Measurements from ENCODE around the gene QRFP. TPM values are rescaled to one million over a fixed set of nuclear protein-coding genes. Genes with fewer than 3 reads are reported as not detected.

QRFP gene
- total RNA-seq, 2 donors from 2014 or later = not detected

DNA sequence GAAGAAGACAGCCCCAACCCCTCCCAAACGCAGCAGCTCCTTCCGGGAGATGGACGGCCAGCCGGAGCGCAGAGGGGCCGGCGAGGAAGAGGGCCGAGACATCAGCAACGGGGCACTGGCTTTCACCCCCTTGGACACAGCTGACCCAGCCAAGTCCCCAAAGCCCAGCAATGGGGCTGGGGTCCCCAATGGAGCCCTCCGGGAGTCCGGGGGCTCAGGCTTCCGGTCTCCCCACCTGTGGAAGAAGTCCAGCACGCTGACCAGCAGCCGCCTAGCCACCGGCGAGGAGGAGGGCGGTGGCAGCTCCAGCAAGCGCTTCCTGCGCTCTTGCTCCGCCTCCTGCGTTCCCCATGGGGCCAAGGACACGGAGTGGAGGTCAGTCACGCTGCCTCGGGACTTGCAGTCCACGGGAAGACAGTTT is 12.5 kb downstream of the QRFP start:
- DNase-seq (no peak), ATAC-seq (no peak)
- intact Hi-C loops (cut with DNase I) = no loop called here

DNA sequence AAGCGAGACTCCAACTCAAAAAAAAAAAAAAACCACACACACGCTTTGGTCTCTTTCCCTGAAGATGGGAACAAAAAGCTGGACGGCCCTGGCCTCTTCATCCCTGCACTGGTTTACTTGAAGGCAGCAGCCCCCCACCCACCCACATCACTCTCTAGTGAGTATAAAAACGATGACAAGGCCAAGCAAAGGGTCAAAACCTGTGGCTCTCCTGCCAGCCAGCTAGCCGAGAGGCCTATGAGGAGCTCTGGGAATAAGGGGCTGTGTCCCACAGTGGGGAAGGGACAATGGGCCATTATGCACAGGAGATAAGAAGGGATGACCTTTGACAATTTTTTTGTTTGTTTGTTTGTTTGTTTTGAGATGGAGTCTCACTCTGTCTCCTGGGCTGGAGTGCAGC is 13.1 kb downstream of the QRFP start:
- no peak for ATAC-seq
- no peak for DNase-seq
- intact Hi-C loops (cut with DNase I) = no loop called here

DNA sequence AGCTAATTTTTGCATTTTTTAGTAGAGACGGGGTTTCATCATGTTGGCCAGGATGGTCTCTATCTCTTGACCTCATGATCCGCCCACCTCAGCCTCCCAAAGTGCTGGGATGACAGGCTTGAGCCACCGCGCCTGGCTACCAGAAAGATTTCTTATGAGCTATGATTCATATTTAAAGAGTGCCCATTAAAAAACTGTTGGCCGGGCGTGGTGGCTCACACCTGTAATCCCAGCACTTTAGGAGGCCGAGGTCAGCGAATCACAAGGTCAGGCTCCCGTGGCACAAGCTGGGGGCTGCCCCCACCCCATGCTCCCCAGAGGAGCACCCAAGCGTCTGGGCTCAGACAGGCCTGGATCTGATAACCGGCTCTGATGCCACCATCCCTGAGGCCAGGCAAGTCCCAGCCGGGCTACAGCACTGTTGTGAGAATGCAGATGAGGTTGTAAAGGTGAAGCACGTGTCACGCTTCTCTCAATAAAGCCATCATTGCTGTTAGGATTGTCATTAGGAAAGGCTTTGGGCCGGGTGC is 13.9 kb downstream of the QRFP start:
- ATAC-seq (no peak), DNase-seq (no peak)
- intact Hi-C loops (cut with DNase I) = no loop called here

DNA sequence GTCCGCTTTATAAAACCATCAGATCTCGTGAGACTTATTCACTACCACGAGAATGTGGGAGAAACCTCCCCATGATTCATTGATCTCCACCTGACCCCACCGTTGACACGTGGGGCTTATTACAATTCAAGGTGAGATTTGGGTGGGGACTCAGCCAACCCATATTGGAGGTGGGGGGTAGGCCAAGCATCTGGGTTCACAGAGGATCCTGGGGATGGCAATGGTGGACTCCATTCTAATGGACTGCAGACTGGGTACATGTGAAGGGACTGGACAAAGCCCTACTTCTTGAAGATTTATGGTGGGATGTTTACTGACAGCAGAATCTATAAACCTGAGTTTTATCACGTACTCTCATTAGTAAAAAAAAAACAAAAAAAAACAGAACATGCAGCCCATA is 15.1 kb downstream of the QRFP start:
- ATAC-seq (no peak), DNase-seq (no peak)
- intact Hi-C loops (cut with DNase I) = no loop called here

DNA sequence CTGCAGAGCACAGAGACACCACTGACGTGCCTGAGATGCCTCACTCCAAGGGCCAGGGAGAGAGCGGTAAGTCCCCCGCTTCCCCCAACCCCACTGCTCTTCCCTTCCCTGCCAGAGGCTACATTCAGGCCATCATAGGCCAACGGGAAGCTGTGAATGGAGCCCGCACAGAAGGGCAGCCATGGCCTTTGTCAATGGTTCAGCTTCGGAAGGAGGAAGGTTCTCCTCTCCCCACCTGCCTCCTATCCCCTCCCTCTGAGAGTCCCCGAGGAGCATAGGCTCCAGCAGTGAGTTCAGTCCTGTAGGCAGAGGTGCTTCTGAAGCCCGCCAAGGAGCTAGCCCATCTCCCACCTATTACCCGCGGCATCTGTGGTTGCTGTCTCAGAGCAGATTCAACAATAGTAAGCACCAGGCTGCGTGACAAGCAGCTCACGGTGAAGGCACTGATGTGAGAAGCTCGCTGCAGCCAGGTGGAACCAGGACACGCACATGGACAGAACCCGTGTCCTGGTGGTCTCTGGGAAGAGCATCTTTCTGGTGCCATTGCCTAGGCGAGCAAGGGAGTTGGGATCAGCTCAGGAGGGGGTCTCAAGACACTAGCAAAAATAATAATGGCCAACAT is 15.9 kb downstream of the QRFP start:
- intact Hi-C loops (cut with DNase I) = no loop called here
- DNase-seq (no peak), ATAC-seq (no peak)

DNA sequence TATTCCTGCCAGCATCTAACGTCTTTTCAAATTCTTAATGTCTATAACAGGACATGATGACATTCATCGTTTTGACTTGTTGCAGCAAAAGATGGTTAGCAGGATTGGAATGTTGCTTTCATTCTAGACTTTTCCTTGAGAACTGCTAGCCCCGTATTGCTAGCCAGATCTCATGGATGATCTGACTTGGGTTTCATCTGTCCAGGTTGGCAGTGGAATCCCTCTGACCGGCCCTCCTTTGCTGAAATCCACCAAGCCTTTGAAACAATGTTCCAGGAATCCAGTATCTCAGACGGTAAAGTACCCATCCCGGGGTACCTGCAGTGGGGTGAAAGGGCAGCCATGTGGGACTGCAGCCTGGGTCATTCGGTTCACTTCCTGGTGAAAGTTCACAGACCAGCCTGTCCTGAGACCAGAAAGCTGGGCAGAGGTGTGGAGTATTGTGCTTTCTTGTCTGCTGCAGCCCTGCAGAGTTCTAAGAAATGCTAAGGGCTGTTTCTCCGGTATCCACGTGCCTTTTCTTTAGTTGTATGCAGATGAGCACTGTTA is 16.7 kb downstream of the QRFP start:
- DNase-seq = no peak
- intact Hi-C loops (cut with DNase I) = no loop called here

DNA sequence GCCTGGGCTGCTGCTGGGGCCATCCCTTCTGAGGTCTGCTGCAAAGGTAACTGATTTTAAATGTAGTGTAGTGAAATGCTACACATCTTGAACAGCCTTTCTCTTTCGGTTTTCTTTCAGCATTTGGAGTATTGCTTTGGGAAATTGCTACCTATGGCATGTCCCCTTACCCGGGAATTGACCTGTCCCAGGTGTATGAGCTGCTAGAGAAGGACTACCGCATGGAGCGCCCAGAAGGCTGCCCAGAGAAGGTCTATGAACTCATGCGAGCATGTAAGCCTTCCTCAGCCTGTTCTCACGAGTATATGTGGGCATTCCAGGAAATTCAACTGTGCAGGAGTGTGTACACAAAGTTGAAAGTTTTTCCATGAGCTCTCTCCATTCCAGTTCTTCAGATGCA is 18.3 kb downstream of the QRFP start:
- intact Hi-C loops (cut with DNase I) = no loop called here

More for the DNA sequence above, 16.7 kb downstream of the QRFP start:
- ATAC-seq = no peak

DNA sequence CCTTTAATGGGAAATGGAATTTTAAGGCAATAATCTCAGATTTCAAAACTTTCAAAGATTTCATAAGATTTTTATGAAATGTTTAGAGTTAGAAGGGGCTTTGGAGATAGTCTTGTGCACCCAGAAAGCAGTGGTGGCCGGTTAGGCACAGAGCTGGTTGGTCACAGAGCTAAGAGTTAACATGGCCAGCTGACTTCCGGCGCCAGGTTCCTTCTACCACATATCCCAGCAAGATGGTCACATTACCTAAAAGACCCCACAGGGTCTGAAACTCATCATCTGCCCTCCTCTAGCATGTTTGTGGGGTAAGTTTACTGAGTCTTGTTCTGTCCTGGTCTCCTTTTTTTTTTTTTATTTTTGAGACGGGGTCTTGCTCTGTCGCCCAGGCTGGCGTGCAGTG is 19.3 kb downstream of the QRFP start:
- ATAC-seq = no peak
- intact Hi-C loops (cut with DNase I) = no loop called here

More for the DNA sequence above, 18.3 kb downstream of the QRFP start:
- ATAC-seq (no peak), DNase-seq (no peak)

DNA sequence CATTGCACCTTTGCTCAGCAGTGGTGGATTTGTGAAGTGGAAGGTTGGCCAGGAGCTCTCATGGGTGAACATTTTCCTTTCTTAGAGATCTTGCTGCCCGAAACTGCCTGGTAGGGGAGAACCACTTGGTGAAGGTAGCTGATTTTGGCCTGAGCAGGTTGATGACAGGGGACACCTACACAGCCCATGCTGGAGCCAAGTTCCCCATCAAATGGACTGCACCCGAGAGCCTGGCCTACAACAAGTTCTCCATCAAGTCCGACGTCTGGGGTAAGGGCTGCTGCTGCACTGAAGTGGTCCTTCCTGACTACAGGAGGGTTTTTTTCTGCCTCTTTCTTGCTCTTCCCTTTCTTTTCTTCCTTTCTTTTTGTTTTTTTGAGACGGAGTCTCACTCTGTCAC is 21.8 kb downstream of the QRFP start:
- intact Hi-C loops (cut with DNase I) = no loop called here
- ATAC-seq = no peak
- peak; percentile 13 for DNase-seq

More for the DNA sequence above, 19.3 kb downstream of the QRFP start:
- no peak for DNase-seq

DNA sequence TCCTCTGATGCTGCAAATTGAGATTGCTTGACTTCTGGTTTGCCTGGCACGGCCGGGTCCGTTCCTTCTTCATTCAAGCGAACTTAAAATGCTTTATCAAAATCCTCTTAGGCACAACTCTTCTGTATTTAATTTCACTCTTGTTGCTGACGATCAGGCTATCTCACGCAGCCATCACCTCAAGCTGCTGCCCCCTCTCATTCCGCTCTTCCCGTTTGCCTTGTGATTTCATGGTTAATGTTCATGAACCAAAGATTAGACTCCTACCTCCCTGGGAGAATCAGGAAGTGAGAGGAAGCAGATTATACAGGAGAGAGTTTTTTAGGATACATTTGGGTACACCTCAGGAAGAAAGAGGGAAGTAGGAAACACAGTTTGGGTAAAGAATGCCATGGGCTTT is 22.6 kb downstream of the QRFP start:
- DNase-seq (no peak), ATAC-seq (no peak)
- intact Hi-C loops (cut with DNase I) = no loop called here

DNA sequence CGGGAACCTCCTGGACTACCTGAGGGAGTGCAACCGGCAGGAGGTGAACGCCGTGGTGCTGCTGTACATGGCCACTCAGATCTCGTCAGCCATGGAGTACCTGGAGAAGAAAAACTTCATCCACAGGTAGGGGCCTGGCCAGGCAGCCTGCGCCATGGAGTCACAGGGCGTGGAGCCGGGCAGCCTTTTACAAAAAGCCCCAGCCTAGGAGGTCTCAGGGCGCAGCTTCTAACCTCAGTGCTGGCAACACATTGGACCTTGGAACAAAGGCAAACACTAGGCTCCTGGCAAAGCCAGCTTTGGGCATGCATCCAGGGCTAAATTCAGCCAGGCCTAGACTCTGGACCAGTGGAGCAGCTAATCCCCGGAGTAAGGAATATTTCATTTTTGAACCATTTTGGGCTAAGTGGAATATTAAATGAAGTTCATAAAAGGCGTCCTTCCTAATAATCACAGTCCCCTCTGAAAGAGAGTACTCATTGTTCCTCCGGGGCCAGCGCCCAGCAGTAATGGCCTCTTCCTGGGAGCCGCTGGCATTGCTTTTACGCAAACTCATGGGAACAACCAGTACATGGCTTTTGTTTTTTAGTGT is 23.6 kb downstream of the QRFP start:
- peak; percentile 56 for DNase-seq
- intact Hi-C loops (cut with DNase I) = no loop called here
- ATAC-seq = peak; percentile 57 to 80

DNA sequence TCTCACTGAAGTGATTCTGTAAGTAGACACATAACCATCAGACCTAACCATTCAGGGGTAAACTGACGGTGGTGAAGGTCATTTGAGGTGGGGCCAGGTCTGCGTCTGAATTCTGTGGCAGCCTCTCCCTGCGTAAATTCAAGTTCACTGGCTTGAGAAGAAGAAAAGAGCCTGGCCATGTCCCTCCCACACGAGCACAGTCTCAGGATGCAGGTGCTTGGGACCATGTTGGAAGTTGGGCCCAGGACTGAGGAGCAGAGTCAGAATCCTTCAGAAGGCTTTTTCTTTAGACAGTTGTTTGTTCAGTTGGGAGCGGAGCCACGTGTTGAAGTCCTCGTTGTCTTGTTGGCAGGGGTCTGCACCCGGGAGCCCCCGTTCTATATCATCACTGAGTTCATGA is 24.1 kb downstream of the QRFP start:
- DNase-seq (no peak), ATAC-seq (no peak)
- intact Hi-C loops (cut with DNase I) = no loop called here

DNA sequence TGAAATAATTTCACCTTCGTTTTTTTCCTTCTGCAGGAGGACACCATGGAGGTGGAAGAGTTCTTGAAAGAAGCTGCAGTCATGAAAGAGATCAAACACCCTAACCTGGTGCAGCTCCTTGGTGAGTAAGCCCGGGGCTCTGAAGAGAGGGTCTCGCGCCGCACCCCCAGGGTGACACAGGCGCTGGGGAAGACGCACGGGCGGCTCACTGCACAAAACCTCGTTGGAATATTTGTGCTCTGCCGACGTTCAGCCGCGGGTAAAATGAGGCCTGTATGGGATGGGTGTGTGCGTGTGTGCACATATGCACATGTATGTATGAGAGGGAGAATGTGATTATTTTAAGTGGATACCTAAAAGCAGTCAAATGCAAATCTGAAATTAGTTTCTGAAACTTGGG is 24.5 kb downstream of the QRFP start:
- DNase-seq (no peak), ATAC-seq (no peak)
- intact Hi-C loops (cut with DNase I) = no loop called here

DNA sequence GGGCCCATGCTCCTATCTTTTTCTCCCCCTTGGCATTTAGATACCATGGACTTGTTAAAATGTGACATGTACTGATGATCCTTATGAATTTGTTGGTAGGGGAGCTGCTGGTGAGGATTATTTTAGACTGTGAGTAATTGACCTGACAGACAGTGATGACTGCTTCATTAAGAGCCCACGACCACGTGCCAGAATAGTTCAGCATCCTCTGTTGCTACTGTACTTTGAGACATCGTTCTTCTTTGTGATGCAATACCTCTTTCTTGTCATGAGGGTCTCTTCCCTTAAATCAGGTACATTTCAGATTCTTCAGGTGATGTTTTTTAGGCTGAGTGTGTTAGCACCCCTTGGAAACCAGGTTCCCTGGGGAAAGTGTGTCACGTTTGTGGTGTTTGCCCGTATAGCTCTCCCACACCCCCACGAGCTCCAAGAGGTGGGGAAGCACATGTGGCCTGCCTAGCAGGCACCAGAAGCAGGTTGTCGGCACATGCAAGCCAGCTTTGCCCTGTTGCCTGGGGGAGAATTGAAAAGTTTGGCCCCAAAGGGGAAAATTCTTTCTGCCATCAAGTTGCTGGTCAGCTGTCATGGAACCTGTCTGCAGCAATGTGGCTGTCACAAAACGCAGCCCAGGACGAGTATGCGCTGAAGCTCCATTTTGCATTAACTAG is 25.1 kb downstream of the QRFP start:
- intact Hi-C loops (cut with DNase I) = loop anchor here in 1 of 2 donors (2.0 kb wide), 1 partner anchor 61 kb away; no protein-coding TSS in a partner anchor
- ATAC-seq (peak in 1 of 2 donors; percentile 55), DNase-seq (no peak)

DNA sequence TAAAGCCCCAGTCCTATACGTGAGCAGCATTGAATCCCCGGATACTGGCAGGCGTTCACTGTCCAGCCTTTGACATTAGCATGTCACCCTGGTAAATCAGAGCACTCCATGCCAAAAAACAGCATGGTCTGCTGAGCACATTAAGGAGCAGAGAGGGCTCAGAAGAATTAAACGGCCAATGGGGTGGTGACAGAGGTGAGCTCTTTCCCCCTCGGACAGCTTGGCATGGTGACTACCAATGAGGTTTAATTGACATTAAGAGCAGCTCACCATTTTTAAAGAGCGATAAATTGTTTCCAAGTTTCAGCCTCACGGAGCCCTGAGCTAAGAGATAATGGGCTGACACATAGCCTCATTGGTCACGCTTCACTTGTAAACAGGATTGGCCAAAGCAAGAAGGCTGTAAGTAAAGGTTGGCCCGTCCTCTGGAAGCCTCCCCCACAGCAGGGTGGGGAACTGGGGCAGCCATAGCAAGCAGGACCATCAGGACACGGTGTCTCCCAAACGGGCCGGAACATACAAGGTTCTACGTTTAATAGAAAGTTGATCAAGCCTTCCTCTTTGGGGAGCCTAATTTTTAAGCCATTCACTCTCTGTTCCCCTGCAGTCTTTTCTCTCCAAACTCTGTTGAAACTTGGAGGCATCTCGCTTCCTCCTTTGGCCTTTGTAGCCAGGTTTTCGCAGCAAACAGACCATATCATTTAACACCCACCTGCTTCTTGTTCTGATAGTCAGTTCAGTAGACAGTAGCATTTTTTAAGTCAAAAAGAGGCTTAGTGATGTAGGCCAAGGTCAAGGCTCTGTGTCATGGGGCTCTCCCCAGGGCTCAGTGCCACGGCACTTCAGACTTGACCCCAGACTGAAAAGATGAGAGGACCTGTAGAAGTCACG is 25.9 kb downstream of the QRFP start:
- DNase-seq (peak; percentile 50), ATAC-seq (peak; percentile 61 to 70)
- intact Hi-C loops (cut with DNase I) = loop anchor here in 1 of 2 donors (2.0 kb wide), 1 partner anchor 62 kb away; no protein-coding TSS in a partner anchor

DNA sequence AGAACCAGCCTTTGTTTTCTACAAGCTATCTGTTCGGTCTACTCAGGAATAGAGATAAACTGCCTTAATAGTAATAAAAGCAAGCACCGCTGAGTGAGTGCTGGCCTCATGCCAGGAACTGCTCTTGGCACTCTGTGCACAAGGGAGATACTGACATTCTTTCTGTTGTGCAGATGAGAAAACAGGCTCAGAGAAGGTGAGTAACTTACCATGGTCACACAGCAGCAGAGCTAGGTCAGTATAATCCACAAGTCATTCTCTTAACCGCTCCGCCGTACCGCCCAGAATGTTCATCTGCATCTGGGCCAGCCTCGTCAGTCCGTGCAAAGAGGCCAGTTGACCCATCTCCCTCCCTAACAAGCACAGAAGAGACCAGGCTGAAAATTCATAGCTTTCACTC is 27.4 kb downstream of the QRFP start:
- peak in 1 of 2 donors; percentile 28 for ATAC-seq
- intact Hi-C loops (cut with DNase I) = loop anchor here in 1 of 2 donors (5.0 kb wide), 1 partner anchor 68 kb away; the partner anchor contains the start of gene FIBCD1
- DNase-seq = peak; percentile 81

DNA sequence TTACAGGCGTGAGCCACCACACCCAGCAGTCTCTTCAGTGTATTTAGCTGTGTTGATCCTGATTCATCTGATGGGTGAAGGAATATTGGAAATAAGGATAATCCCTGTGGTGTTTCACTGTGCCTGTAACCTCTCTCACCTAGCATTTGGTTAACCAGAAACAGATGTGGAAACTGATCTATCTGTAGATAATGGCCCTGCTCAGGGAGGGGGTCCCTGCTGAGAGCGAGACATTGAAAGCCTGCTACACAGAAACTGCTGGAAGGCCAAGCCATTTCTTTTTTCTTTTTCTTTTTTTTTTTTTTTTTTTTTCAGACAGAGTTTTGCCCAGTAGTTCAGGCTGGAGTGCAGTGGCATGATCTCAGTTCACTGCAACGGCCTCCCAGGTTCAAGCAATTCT is 28.4 kb downstream of the QRFP start:
- intact Hi-C loops (cut with DNase I) = loop anchor here in 1 of 2 donors (5.0 kb wide), 1 partner anchor 69 kb away; the partner anchor contains the start of gene FIBCD1
- no peak for DNase-seq
- ATAC-seq = no peak

DNA sequence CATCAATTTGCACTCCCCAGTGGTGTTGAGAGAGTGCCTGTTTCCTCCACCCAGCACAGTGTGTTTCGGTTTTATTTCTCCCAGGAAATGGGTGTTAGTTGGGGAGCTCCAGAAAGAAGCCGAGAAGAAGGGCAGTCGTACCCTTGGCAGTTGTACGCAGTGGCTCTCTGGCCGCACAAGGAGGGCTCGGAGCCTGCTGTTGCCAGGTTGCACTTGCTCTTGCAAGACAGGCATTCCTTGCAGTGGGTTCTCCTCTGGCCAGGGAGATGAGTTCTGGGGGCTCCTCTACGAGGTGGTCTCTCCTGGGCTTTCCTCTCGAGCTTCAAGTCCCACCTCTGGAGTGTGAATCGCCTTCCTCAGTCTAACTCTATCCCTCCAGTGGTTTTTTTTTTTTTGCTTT is 29.1 kb downstream of the QRFP start:
- DNase-seq = no peak
- no peak for ATAC-seq
- intact Hi-C loops (cut with DNase I) = loop anchor here (2.0 to 5.0 kb wide), 2 partner anchors 70 to 131 kb away; partner anchors contain the start of gene FIBCD1 (in 1 of the 2)

Measured in left cardiac atrium (tissue), 4 donors.